ENCODE data around the gene SLC26A8.

DNA sequence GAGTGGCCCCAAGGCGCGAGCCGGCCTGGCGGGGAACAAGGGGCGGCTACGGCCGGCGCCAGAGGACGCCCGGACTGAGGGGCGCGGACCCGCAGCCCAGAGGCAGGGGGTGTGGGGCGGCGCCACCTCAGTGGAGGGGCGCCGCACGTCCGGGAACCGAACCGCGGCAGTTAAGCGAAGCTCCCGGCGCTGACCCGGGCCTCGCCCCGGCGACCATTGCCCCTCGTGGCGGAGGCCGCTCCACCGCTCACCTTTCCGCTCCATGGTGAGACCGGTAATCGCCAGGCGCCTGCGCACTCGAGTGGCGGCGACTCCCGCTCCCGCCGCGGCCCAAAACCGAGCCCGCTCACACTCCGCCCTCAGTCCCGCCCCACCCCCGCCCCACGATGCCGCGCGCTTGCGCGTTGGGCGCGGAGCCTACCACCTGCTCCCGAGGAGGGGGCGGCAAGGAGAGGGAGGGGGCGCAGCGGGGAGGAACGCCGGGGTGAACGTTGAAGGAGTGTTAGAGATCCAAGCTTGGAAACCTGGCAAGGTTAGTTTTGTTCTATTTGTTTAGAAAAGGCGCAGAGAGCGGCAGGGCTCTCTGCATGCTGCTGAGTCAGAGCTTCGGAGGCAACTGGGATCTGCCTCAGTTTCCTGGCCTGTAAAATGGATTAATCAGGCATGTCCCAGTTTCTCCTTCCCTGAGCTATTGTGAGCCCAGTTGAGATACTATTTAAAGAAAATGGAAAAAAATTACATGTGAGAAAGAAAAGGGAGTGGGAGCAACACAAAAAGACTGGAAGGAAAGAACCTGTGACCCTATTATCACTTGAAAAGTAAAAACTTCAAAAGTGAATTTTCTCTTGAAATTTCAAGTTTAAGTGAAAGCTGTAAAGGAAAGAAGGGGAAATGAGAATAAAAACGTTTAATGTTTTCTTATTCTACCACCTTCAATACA lies 103.4 kb downstream of the SLC26A8 start, which contains the start of gene SRPK1:
- TF ChIP-seq, protein P1, sequence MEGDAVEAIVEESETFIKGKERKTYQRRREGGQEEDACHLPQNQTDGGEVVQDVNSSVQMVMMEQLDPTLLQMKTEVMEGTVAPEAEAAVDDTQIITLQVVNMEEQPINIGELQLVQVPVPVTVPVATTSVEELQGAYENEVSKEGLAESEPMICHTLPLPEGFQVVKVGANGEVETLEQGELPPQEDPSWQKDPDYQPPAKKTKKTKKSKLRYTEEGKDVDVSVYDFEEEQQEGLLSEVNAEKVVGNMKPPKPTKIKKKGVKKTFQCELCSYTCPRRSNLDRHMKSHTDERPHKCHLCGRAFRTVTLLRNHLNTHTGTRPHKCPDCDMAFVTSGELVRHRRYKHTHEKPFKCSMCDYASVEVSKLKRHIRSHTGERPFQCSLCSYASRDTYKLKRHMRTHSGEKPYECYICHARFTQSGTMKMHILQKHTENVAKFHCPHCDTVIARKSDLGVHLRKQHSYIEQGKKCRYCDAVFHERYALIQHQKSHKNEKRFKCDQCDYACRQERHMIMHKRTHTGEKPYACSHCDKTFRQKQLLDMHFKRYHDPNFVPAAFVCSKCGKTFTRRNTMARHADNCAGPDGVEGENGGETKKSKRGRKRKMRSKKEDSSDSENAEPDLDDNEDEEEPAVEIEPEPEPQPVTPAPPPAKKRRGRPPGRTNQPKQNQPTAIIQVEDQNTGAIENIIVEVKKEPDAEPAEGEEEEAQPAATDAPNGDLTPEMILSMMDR (IDR thresholded peaks at IDR 0.05; ENCODE audit: insufficient read depth, low read length, poor library complexity, severe bottlenecking) = no peak
- no peak for TF ChIP-seq EZH2phosphoT487 (conservative IDR thresholded peaks at IDR 0.05; ENCODE audit: low read length)
